ENCODE results near the gene LRRN1. TPM values are rescaled to one million over a fixed set of nuclear protein-coding genes. Genes with fewer than 3 reads are reported as not detected.

LRRN1 gene
- total RNA-seq, 1 experiment from 2014 or later, result 0.13 TPM

DNA sequence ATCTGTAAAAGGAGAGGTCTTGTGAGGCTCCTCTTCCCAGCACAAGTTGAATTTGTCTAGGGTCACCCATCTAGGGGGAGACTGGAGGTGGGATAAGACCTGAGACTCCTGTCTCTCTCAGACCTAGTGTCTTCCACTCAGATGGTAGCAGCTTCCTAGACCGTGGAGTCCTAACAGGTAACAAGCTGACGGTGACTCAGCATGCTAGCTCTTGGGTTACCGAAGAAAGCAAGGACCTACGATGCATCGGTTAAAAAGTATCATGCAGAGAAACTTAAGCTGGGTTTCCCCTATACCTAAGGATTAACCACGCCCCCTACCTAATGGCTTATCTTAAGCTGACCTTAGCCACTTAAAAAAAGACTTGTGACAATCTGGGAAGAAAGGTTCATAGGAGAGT, 7.6 kb downstream of the LRRN1 start:
- DNase-seq (ENCODE audit: low read depth, low spot score) (no peak), ATAC-seq (no peak)
- Histone ChIP-seq H3K27ac (ENCODE audit: low read length) (no peak overlapping the region), H3K4me3 (ENCODE audit: low read depth in 2 of 2, low read length in 2 of 2) (no peak overlapping the region), H3K9me3 (ENCODE audit: control insufficient read depth, insufficient read depth, low read depth, low read length) (no peaks in the 10 kb centered on the region), H3K27me3 (ENCODE audit: control insufficient read depth, insufficient read depth, low read length) (peaks cover 3% of the 10 kb centered on the region), H3K36me3 (ENCODE audit: control insufficient read depth, insufficient read depth, low read length) (no peaks in the 10 kb centered on the region), H3K4me1 (ENCODE audit: control insufficient read depth, insufficient read depth, low read length) (no peaks in the 10 kb centered on the region)
- in situ Hi-C loops (cut with HindIII; ENCODE audit: low pct_unique_long_range_greater_than_20kb, low sequenced_read_pairs), result no loop called here
- no TSS peak for BruUV-seq (replicated peaks)
- intact Hi-C loops (cut with micrococcal nuclease; ENCODE audit: unreplicated experiment), result no loop called here
- CTCF ChIA-PET, result no interaction called here
- POLR2A ChIA-PET, result no interaction called here
- TF ChIP-seq TCF7L2 (IDR thresholded peaks at IDR 0.05; ENCODE audit: low read depth, low read length) (no peak), SIN3A (IDR thresholded peaks at IDR 0.05; ENCODE audit: borderline replicate concordance, insufficient read depth, low read depth, low read length) (no peak), POLR2AphosphoS5 (IDR thresholded peaks at IDR 0.05; ENCODE audit: low read depth, low read length) (no peak), CTCF (IDR thresholded peaks at IDR 0.05) (no peak)
- TF ChIP-seq, protein P1, sequence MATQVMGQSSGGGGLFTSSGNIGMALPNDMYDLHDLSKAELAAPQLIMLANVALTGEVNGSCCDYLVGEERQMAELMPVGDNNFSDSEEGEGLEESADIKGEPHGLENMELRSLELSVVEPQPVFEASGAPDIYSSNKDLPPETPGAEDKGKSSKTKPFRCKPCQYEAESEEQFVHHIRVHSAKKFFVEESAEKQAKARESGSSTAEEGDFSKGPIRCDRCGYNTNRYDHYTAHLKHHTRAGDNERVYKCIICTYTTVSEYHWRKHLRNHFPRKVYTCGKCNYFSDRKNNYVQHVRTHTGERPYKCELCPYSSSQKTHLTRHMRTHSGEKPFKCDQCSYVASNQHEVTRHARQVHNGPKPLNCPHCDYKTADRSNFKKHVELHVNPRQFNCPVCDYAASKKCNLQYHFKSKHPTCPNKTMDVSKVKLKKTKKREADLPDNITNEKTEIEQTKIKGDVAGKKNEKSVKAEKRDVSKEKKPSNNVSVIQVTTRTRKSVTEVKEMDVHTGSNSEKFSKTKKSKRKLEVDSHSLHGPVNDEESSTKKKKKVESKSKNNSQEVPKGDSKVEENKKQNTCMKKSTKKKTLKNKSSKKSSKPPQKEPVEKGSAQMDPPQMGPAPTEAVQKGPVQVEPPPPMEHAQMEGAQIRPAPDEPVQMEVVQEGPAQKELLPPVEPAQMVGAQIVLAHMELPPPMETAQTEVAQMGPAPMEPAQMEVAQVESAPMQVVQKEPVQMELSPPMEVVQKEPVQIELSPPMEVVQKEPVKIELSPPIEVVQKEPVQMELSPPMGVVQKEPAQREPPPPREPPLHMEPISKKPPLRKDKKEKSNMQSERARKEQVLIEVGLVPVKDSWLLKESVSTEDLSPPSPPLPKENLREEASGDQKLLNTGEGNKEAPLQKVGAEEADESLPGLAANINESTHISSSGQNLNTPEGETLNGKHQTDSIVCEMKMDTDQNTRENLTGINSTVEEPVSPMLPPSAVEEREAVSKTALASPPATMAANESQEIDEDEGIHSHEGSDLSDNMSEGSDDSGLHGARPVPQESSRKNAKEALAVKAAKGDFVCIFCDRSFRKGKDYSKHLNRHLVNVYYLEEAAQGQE (IDR thresholded peaks at IDR 0.05; ENCODE audit: insufficient read depth in 1 of 2, low read depth in 2 of 2, low read length in 1 of 2), result no peak

DNA sequence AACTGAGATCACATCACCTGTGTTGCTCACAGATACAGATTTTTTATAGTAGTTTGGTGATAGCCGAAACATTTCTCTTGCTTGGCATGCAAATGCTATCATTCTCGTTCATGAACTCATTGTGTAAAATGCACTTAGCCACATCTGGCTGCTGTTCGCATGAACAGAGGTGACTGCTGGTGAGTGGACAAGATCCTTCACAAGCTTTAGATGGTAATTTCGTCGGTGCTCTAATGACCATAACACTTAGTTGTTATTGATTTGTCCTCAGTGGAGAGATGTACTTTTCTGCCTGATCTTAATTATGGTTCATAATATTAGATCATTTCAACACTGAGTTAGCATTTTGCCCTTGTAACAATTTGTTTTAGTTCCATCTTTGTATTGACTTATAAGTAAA, 13.8 kb downstream of the LRRN1 start:
- Histone ChIP-seq H3K27ac (ENCODE audit: low read length) (no peak overlapping the region), H3K4me1 (ENCODE audit: control insufficient read depth, insufficient read depth, low read length) (no peaks in the 10 kb centered on the region), H3K4me3 (ENCODE audit: low read depth in 2 of 2, low read length in 2 of 2) (no peak overlapping the region), H3K27me3 (ENCODE audit: control insufficient read depth, insufficient read depth, low read length) (no peaks in the 10 kb centered on the region), H3K9me3 (ENCODE audit: control insufficient read depth, insufficient read depth, low read depth, low read length) (no peaks in the 10 kb centered on the region), H3K36me3 (ENCODE audit: control insufficient read depth, insufficient read depth, low read length) (no peaks in the 10 kb centered on the region)
- POLR2A ChIA-PET, result no interaction called here
- no TSS peak for BruUV-seq (replicated peaks)
- in situ Hi-C loops (cut with HindIII; ENCODE audit: low pct_unique_long_range_greater_than_20kb, low sequenced_read_pairs), result no loop called here
- CTCF ChIA-PET, result no interaction called here
- intact Hi-C loops (cut with micrococcal nuclease; ENCODE audit: unreplicated experiment), result no loop called here
- TF ChIP-seq CTCF (IDR thresholded peaks at IDR 0.05) (no peak), SIN3A (IDR thresholded peaks at IDR 0.05; ENCODE audit: borderline replicate concordance, insufficient read depth, low read depth, low read length) (no peak), TCF7L2 (IDR thresholded peaks at IDR 0.05; ENCODE audit: low read depth, low read length) (no peak), POLR2AphosphoS5 (IDR thresholded peaks at IDR 0.05; ENCODE audit: low read depth, low read length) (no peak)
- TF ChIP-seq, protein P1 (IDR thresholded peaks at IDR 0.05; ENCODE audit: insufficient read depth in 1 of 2, low read depth in 2 of 2, low read length in 1 of 2), result no peak
- no peak for ATAC-seq
- DNase-seq (ENCODE audit: low read depth, low spot score), result no peak

Measured in Panc1 (cell line).